Fibroblast of villous mesenchyme (primary cell): ENCODE data around the gene CLDN9. TPM values are rescaled to one million over a fixed set of nuclear protein-coding genes. Genes with fewer than 3 reads are reported as not detected.
A peak's percentile ranks its signal among the peaks of the same experiment; 100 is the strongest.

ENCODE experiments used
- DNase-seq: peaks from one replicate; pipeline ENCODE4 v3.0.0-alpha.2; 2010; ENCODE audit warnings: low read depth
- H3K4me3 ChIP-seq: 2 replicates; pipeline ENCODE4 v1.5.1; 2011; ENCODE audit warnings: low read depth, mild to moderate bottlenecking, low read length
- CTCF ChIP-seq: IDR thresholded peaks from 2 replicates; pipeline ENCODE4 v1.5.1; 2012; ENCODE audit warnings: low read depth, mild to moderate bottlenecking, low read length; ENCODE audit not compliant: insufficient read depth
- total RNA-seq: library from RNA; depleted of rRNA; stranded (reverse); fragments of >200 nt; gene quantifications from 2 replicates; pipeline ENCODE4 v1.2.3, GENCODE V29; 2012

CLDN9 gene
- total RNA-seq, 1 donor, result not detected

- TF ChIP-seq CTCF, result no peak
- DNase-seq, result no peak
- no peak overlapping the region for H3K4me3 ChIP-seq
Measured at GRCh38 chr16:3057181-3058138, 44.7 kb downstream of the CLDN9 start.

- no peak for TF ChIP-seq CTCF
- peak overlapping the region; percentile 81 for H3K4me3 ChIP-seq
- DNase-seq, result peak; percentile 20
Measured at GRCh38 chr16:3058139-3059030, 45.7 kb downstream of the CLDN9 start.

- peak; percentile 89 for DNase-seq
- TF ChIP-seq CTCF, result peak; percentile 53
- H3K4me3 ChIP-seq, result peak overlapping the region; percentile 81
Measured at GRCh38 chr16:3059041-3059722, 46.5 kb downstream of the CLDN9 start.

- TF ChIP-seq CTCF, result no peak
- H3K4me3 ChIP-seq, result peak overlapping the region; percentile 43
- DNase-seq, result no peak
Measured at GRCh38 chr16:3059723-3060242, 47.1 kb downstream of the CLDN9 start.

GRCh38 chr16:3060339-3061127 is 47.8 kb downstream of the CLDN9 start:
- DNase-seq, result no peak
- no peak for TF ChIP-seq CTCF
- no peak overlapping the region for H3K4me3 ChIP-seq
